Fibroblast of the aortic adventitia (primary cell): ENCODE results near the gene ATP8A2. TPM values are rescaled to one million over a fixed set of nuclear protein-coding genes. Genes with fewer than 3 reads are reported as not detected.

Experiments used
- DNase-seq: peaks from one replicate; pipeline ENCODE4 v3.0.0-alpha.2; 2010; ENCODE audit warnings: low read depth
- H3K4me3 ChIP-seq: 2 replicates; pipeline ENCODE4 v1.5.1; 2011; ENCODE audit warnings: low read depth, mild to moderate bottlenecking, control low read depth, low read length, moderate library complexity
- total RNA-seq: library from RNA; depleted of rRNA; stranded (reverse); fragments of >200 nt; gene quantifications from 2 replicates; pipeline ENCODE4 v1.2.3, GENCODE V29; 2012; ENCODE audit warnings: low replicate concordance
- TF ChIP-seq, protein P1 (sequence below): IDR thresholded peaks from 2 replicates; pipeline ENCODE4 v1.5.1; 2011; ENCODE audit warnings: mild to moderate bottlenecking, low read length, control low read depth, inconsistent platforms; ENCODE audit not compliant: insufficient read depth

ATP8A2 gene
- total RNA-seq, 1 donor, result under 0.01 TPM

DNA sequence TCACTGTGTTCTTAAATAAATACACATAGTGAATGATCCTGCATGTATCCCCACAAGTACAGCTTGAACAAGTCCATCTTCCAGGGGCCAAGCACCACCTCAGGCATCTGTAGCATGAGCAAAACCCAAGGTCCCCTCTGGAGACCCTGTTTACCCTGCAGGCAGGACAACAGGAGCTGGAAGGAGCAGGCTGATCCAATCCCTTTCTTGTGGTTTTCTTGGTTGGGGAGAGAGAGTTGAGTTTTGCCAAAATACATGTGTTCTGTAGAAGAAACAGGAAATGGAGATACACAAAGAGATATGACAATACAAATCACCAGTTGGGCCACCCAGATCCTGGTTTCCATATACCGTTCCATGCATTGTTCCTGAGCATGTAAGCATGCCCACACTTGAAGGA lies 587.2 kb downstream of the ATP8A2 start:
- TF ChIP-seq, protein P1, sequence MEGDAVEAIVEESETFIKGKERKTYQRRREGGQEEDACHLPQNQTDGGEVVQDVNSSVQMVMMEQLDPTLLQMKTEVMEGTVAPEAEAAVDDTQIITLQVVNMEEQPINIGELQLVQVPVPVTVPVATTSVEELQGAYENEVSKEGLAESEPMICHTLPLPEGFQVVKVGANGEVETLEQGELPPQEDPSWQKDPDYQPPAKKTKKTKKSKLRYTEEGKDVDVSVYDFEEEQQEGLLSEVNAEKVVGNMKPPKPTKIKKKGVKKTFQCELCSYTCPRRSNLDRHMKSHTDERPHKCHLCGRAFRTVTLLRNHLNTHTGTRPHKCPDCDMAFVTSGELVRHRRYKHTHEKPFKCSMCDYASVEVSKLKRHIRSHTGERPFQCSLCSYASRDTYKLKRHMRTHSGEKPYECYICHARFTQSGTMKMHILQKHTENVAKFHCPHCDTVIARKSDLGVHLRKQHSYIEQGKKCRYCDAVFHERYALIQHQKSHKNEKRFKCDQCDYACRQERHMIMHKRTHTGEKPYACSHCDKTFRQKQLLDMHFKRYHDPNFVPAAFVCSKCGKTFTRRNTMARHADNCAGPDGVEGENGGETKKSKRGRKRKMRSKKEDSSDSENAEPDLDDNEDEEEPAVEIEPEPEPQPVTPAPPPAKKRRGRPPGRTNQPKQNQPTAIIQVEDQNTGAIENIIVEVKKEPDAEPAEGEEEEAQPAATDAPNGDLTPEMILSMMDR, result no peak
- no peak for DNase-seq

GRCh38 chr13:25961294-25961693 lies 589.5 kb downstream of the ATP8A2 start:
- no peak for DNase-seq
- no peak overlapping the region for H3K4me3 ChIP-seq
- TF ChIP-seq, protein P1, result no peak

More for the DNA sequence above, 587.2 kb downstream of the ATP8A2 start:
- H3K4me3 ChIP-seq, result no peak overlapping the region

DNA sequence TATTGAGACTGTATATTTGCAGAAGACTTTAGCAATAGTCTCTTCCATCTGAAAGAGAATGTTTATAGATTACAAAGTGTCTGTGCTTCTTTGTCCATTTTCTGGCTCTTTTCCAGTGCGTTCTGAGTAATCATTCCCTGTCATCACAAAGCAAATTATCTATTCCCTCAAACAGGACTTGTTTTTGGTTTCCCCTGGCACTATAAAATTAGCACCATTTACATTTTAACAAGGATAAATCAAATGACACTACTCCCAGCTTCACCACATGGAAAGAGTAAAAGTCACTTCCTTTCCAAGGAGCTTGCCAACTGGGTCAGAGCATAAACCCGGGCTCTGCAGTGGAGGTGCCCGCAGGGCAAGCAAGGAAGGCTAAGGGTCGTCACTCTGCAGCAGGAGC lies 591.9 kb downstream of the ATP8A2 start:
- TF ChIP-seq, protein P1, result no peak
- DNase-seq, result no peak
- no peak overlapping the region for H3K4me3 ChIP-seq

- H3K4me3 ChIP-seq, result no peak overlapping the region
- TF ChIP-seq, protein P1, result no peak
- DNase-seq, result no peak
These were observed 593.8 kb downstream of the ATP8A2 start for GRCh38 chr13:25965596-25965995.

DNA sequence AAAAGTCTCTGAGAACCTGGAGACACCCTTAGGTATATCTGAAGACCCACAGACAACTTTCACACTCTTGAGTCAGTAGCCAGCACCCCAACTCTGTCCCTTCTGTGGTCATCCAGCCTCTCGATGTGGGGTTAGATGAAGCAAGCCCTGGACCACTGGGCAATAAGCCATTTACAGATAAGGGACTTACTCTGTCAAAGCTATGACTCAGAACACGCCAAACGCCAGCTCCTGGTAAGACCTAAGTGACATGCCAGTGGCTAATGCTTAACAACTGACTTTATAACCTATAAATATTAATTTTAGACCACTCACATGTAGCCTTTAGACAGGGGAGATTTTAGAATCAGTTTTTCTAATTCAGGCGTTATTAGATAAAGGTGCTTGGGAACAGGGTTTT lies 594.3 kb downstream of the ATP8A2 start:
- H3K4me3 ChIP-seq, result no peak overlapping the region
- no peak for DNase-seq
- TF ChIP-seq, protein P1, result no peak

- no peak for DNase-seq
- H3K4me3 ChIP-seq, result no peak overlapping the region
- TF ChIP-seq, protein P1, result no peak
These were observed 595.4 kb downstream of the ATP8A2 start for GRCh38 chr13:25967144-25967543.

- DNase-seq, result no peak
- no peak overlapping the region for H3K4me3 ChIP-seq
- TF ChIP-seq, protein P1, result no peak
These were observed 599.3 kb downstream of the ATP8A2 start for GRCh38 chr13:25971047-25971446.
